GM19239 (cell line): Measurements from ENCODE around the gene USH1C.

ENCODE experiments used
- DNase-seq: peaks from one replicate; pipeline ENCODE4 v3.0.0; 2011; ENCODE audit warnings: low spot score; ENCODE audit not compliant: insufficient read length
- FAIRE-seq: peaks from 2 replicates; lab custom pipeline; 2011; peaks lifted over from hg19 to GRCh38; lab: Jason Lieb, UNC

The USH1C gene

DNA sequence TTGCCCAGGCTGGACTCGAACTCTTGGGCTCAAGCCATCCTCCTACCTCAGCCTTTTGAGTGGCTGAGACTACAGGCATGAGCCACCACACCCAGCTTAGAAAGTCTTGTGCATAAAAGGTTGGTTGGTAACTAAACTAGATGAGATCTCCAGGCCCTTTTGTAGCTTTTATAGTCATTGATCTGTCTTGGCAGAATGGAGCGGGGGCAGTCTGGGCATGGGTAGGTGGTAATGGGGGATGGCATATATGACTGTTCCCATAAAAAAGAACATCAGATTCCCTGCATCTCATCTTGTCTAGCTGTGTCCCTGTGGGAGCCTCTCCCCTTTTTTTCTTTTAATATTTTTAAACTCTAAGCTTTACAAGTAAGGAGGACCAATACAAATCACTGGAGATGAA is 97.7 kb downstream of the USH1C start:
- no peak for FAIRE-seq
- no peak for DNase-seq

DNA sequence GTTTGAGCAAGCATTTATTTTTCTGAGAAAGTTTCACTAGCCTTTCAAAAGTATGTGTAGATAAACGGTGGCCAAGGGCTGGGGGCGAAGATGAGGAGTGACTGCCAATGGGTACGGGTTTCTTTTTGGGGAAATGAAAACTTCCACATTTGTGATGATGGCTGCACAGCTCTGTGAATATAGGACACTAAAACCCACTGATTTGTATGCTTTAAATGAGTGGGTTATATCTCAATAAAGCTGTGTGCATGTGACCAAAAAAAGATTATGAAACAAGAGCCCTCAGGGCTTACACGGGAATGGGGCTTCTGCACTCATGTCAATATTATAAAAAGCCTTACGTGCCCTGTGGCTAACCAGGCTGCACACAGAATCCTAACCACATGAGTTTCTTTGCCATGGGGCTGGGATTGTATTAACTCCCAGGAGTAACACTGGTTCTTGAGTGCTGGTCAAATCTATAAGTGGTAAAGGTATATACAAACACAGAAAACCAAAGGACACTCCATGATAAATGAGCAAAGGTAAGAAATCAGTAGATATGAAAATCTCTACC is 98.9 kb downstream of the USH1C start:
- DNase-seq (no peak), FAIRE-seq (no peak)

DNA sequence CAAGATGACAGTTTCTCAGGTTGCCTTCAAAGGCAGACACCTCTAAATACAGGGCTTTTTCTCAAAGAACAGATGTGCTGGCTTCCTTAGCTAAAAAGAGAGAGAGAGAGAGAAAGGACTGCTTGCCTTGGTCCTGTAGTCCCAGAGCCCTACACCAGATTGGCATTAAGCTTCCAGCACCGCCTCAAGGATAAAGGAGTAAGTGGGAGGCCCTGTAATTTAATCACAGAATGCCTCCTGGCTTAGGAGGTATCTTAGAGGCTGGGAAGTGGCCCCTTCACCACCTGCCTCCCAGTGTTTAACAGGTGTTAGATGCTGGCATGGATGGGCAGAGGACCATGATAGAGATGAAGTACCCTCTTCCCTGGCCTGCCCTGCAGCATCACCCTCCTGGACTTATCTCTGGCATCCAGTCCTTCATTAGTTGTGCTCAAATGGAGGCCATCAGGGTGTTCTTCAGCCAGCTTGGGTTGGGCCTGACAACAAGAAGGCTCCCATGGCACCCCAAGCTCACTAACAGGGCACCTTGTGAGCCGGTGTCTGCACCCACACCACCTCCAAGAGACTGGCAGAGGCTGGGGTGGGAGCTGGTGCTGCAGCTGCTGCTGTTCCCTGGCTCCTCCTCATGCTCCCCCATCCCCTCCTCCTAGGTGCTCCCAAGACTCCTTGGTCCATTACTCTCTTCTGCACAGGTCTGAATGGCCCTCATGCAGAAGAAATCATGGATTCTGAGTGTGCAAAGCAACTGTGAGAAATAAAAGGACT is 100.1 kb downstream of the USH1C start:
- no peak for DNase-seq
- FAIRE-seq = no peak
